CD4-positive, alpha-beta T cell (primary cell): ENCODE measurements around the gene MAST4. TPM values are rescaled to one million over a fixed set of nuclear protein-coding genes. Genes with fewer than 3 reads are reported as not detected.

Experiments used
- ATAC-seq: fragments of 200-7000 bp; cut with Tn5 transposase; one replicate; pipeline ENCODE4 v1.10.0; 2022; ENCODE audit warnings: mild to moderate bottlenecking; ENCODE audit not compliant: poor library complexity
- CTCF ChIA-PET: fragments of 350-600 bp; sonication (Branson Sonifier 250); formaldehyde crosslinking; loops from one replicate; lab custom pipeline; 2021; ENCODE audit warnings: antibody characterized with exemption, inconsistent platforms; lab: Charles Lee
- POLR2A ChIA-PET: fragments of 350-600 bp; sonication (Branson Sonifier 250); formaldehyde crosslinking; loops from one replicate; lab custom pipeline; 2021; ENCODE audit warnings: antibody characterized with exemption, inconsistent platforms; lab: Charles Lee
- DNase-seq, 14 experiments: peaks; one replicate each; pipeline ENCODE4 v3.0.0-alpha.2; 2013 to 2020; ENCODE audit warnings: mixed read lengths in 2 of 14
- H3K27ac ChIP-seq, 2 donors: one replicate each; pipeline versions ENCODE4 v1.5.1 to v1.7.0; 2013; ENCODE audit warnings: low read length in 2 of 2, low read depth in 1 of 2, mild to moderate bottlenecking in 1 of 2
- H3K27me3 ChIP-seq, 2 experiments: 1 replicate in 1 of 2; 2 replicates in 1 of 2; pipeline versions ENCODE4 v1.6.1 to v1.7.0; 2013; ENCODE audit warnings: low read length in 2 of 2, control low read depth in 1 of 2, mild to moderate bottlenecking in 1 of 2, moderate library complexity in 1 of 2; ENCODE audit not compliant: insufficient read depth in 2 of 2, control insufficient read depth in 1 of 2
- H3K36me3 ChIP-seq: one replicate; pipeline ENCODE4 v1.6.1; 2013; ENCODE audit warnings: low read length, control low read depth; ENCODE audit not compliant: insufficient read depth
- H3K4me1 ChIP-seq: one replicate; pipeline ENCODE4 v1.6.1; 2013; ENCODE audit warnings: low read length, control low read depth; ENCODE audit not compliant: insufficient read depth
- H3K4me3 ChIP-seq: one replicate; pipeline ENCODE4 v1.5.1; 2013; ENCODE audit warnings: mild to moderate bottlenecking, low read length, moderate library complexity
- H3K9me3 ChIP-seq, 2 experiments: 1 replicate in 1 of 2; 2 replicates in 1 of 2; pipeline versions ENCODE4 v1.6.1 to v1.7.0; 2013; ENCODE audit warnings: low read length in 2 of 2, mild to moderate bottlenecking in 2 of 2, control low read depth in 1 of 2, moderate library complexity in 1 of 2; ENCODE audit not compliant: control insufficient read depth in 1 of 2, insufficient read depth in 1 of 2
- H3K27ac Mint-ChIP-seq: one replicate; pipeline ENCODE4 v1.8.0; 2020; ENCODE audit warnings: mixed read lengths
- H3K27me3 Mint-ChIP-seq: one replicate; pipeline ENCODE4 v1.8.0; 2021; ENCODE audit warnings: mixed read lengths
- H3K36me3 Mint-ChIP-seq: one replicate; pipeline ENCODE4 v1.8.0; 2021; ENCODE audit warnings: low read depth, mixed read lengths
- H3K4me1 Mint-ChIP-seq: one replicate; pipeline ENCODE4 v1.8.0; 2021; ENCODE audit warnings: low read depth, mixed read lengths
- H3K4me3 Mint-ChIP-seq: one replicate; pipeline ENCODE4 v1.8.0; 2020; ENCODE audit warnings: mild to moderate bottlenecking, mixed read lengths
- H3K9me3 Mint-ChIP-seq: one replicate; pipeline ENCODE4 v1.8.0; 2020; ENCODE audit warnings: mixed read lengths
- intact Hi-C, 2 experiments: fragments of 100-400 bp; cut with DNase I in 1 of 2; cut with micrococcal nuclease in 1 of 2; formaldehyde crosslinking; loops; one replicate each; pipeline versions ENCODE4 v1.15.1 to v1.9.0; 2023 to 2025; cut with DNase I, micrococcal nuclease
- total RNA-seq, 174 experiments: library from RNA in 2 of 174; stranded (reverse) in 2 of 174; gene quantifications; one replicate each; pipeline ENCODE4 v1.2.3 and lab custom pipeline; 2021 to 2026
- TF ChIP-seq, protein P1 (sequence below): fragments of 200-600 bp; IDR thresholded peaks from one replicate; pipeline ENCODE4 v1.8.0; 2022; ENCODE audit warnings: antibody characterized with exemption, mild to moderate bottlenecking

Gene MAST4
- total RNA-seq, 2 experiments from 2014 or later: 21.3 to 21.6 TPM

DNA sequence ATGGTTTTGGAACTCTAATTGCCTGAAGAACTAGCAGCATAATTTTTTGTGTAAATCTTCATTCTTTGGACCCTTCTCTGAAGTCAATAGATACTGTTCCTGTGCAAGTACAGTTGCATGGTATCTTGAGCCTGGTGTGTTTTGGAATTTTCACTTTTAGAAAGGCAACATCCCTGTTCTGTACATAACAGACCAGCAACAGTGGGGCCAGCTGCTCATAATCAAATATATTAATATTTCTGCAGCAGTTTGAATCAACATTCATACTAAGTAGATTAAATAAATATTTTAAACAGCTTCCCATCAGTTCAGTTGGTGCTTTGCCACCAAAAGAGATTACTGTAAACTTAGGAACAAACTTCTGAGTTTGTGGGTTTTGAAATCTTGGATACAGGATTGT lies 502.5 kb downstream of the MAST4 start:
- Mint-ChIP-seq H3K9me3 (no peaks in the 10 kb centered on the region), H3K4me1 (peaks cover 4% of the 10 kb centered on the region), H3K4me3 (no peak overlapping the region), H3K36me3 (peaks cover 74% of the 10 kb centered on the region), H3K27ac (no peak overlapping the region), H3K27me3 (no peaks in the 10 kb centered on the region)
- no peaks in the 10 kb centered on the region for H3K4me1 ChIP-seq
- ChIA-PET POLR2A (no interaction called here), CTCF (no interaction called here)
- H3K27me3 ChIP-seq: no peaks in the 10 kb centered on the region
- ATAC-seq: no peak
- DNase-seq: no peak
- intact Hi-C loops: no loop called here
- H3K4me3 ChIP-seq: no peak overlapping the region
- H3K9me3 ChIP-seq: no peaks in the 10 kb centered on the region
- no peak overlapping the region for H3K27ac ChIP-seq
- TF ChIP-seq, protein P1, sequence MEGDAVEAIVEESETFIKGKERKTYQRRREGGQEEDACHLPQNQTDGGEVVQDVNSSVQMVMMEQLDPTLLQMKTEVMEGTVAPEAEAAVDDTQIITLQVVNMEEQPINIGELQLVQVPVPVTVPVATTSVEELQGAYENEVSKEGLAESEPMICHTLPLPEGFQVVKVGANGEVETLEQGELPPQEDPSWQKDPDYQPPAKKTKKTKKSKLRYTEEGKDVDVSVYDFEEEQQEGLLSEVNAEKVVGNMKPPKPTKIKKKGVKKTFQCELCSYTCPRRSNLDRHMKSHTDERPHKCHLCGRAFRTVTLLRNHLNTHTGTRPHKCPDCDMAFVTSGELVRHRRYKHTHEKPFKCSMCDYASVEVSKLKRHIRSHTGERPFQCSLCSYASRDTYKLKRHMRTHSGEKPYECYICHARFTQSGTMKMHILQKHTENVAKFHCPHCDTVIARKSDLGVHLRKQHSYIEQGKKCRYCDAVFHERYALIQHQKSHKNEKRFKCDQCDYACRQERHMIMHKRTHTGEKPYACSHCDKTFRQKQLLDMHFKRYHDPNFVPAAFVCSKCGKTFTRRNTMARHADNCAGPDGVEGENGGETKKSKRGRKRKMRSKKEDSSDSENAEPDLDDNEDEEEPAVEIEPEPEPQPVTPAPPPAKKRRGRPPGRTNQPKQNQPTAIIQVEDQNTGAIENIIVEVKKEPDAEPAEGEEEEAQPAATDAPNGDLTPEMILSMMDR: no peak
- H3K36me3 ChIP-seq: peaks cover 26% of the 10 kb centered on the region

DNA sequence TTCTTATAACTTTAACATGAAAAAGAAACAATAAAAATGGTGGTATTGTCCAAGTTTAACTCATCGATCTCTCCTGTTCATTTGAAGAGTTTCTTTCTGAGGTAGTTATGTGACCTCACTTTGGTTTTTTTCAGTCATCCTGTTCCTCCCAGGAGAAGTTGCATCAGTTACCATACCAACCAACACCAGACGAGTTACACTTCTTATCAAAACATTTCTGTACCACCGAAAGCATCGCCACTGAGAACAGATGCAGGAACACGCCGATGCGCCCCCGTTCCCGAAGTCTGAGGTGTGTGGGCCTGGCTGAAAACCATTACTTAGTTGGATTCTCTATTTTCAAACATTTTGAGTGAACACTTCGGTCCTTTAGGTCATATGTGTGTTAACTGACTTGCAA lies 504.1 kb downstream of the MAST4 start:
- no peak overlapping the region for H3K27ac Mint-ChIP-seq
- TF ChIP-seq, protein P1: no peak
- no peaks in the 10 kb centered on the region for H3K9me3 ChIP-seq
- H3K27ac ChIP-seq: no peak overlapping the region
- ChIA-PET POLR2A (no interaction called here), CTCF (no interaction called here)
- H3K36me3 Mint-ChIP-seq: peaks cover 80% of the 10 kb centered on the region
- no peaks in the 10 kb centered on the region for H3K27me3 Mint-ChIP-seq
- peaks cover 31% of the 10 kb centered on the region for H3K36me3 ChIP-seq
- H3K9me3 Mint-ChIP-seq: no peaks in the 10 kb centered on the region
- no peak for ATAC-seq
- H3K4me3 ChIP-seq: no peak overlapping the region
- no peaks in the 10 kb centered on the region for H3K27me3 ChIP-seq
- no peak overlapping the region for H3K4me3 Mint-ChIP-seq
- peak in 1 of 14 experiments; percentile 1 for DNase-seq
- intact Hi-C loops: no loop called here
- H3K4me1 ChIP-seq: no peaks in the 10 kb centered on the region
- H3K4me1 Mint-ChIP-seq: no peaks in the 10 kb centered on the region

DNA sequence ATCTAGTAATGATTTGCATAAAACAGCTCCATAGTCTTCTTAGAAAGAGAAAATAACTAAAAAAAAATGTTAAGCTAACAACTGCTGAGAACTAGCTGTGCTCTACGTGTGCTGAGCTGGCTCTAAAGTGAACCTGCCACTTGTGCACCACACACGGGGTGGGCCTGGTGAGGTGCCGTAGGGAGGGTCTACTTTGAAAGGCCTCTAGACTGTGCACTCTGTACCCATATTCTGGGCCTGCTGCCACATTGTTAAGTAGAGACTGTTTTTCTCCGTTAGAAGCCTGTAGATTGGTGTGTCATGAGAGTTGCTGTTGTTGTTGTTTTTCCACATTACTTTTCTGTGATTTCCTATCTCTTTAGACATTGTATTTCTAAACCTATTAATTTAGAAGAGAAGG lies 506.5 kb downstream of the MAST4 start:
- no peaks in the 10 kb centered on the region for H3K9me3 ChIP-seq
- no peak overlapping the region for H3K4me3 ChIP-seq
- H3K27ac ChIP-seq: no peak overlapping the region
- H3K4me1 ChIP-seq: no peaks in the 10 kb centered on the region
- intact Hi-C loops: no loop called here
- H3K4me3 Mint-ChIP-seq: no peak overlapping the region
- ChIA-PET CTCF (interaction anchor here (1.0 kb wide), 1 partner anchor 54 kb away, joined by 3 read pairs; no protein-coding TSS in a partner anchor), POLR2A (no interaction called here)
- no peaks in the 10 kb centered on the region for H3K9me3 Mint-ChIP-seq
- H3K27me3 Mint-ChIP-seq: no peaks in the 10 kb centered on the region
- no peak overlapping the region for H3K27ac Mint-ChIP-seq
- H3K36me3 Mint-ChIP-seq: peaks cover 80% of the 10 kb centered on the region
- no peaks in the 10 kb centered on the region for H3K27me3 ChIP-seq
- TF ChIP-seq, protein P1: no peak
- no peaks in the 10 kb centered on the region for H3K4me1 Mint-ChIP-seq
- H3K36me3 ChIP-seq: peaks cover 44% of the 10 kb centered on the region
- DNase-seq: no peak
- ATAC-seq: no peak
